ENCODE data around the gene UGT1A1.

UGT1A1 gene

DNA sequence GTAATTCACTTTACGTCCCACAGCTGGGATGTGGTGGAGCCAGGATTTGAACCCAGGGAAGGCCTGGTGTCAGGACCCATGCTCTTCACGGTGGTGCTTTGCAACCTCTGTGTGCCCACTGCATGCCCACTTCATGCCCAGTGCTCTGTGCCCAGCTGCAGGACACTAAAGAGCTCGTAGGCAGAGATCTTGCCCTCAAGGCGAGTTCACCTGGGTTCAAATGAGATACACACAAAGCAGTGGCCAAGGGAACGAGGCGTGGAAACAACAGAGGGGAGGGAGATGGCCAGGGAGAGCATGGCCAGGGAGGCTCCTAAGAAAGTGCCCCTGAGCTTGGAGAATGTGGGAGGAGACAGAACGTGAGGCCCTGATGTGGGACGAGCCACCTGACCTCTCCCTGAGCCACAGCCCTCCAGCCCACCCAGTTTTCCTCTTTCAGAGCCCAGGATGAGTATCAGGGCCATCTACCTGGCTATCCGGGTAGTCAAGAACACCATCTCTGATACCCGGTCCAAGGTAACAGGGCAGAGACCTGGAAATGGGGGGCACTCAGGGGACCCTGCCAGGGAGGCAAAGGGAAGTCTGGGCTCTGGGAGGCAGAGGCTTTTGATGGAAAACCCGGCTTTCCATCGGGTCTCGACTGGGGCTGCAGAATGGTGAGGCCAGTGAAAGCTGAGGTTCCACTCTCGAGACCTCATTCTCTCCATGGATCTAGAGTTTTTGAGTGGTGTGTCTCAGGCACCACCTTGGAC, 38.4 kb downstream of the UGT1A1 start:
- DNase-seq (ENCODE audit: low read depth), result no peak

DNA sequence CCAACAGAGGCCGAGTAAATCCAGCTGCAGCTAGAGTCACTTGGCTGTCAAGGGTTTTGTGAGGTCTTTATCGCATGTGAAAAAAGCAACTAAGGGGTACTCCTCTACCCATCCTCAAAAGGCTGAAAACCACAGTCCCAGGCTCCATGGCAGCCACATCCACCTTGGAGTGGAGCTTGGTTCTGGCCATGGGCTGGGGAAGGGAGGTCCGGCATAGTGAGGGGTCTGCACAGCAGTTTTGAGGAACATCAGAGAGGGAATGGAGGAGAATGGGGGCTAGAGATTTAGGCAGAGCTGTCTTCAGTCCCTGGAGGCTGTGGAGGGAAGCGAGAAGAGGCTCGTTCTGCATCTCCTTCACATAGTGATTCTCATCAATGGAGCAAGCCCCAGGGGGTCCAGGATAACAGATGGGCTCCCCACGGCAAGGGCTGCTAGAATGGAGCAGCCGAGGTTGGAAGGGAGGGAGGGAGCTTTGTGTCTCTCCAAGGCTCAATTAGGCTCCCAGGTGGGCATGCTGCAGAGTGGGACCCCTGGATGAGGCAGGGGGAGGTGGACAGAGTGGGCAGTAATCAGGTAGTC, 39.1 kb downstream of the UGT1A1 start:
- DNase-seq (ENCODE audit: low read depth), result no peak

DNA sequence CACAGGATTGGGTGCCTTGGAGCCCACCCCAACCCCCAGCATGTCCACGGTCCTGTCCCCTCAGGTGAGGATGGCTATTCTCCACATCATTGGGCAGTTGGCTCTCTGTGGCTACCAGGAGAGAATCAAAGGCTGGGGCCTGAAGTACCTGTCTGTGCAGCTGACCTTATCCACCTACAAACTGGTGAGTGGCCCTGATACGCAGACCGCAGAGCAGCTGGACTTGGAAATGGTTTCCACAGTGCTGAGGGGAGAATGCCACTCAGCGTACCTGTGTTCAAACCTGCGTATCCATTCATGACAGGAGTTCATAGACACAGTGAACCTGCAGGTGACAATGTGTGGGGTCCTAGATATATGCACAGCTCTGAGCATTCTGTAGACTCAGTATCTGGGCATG, 39.6 kb downstream of the UGT1A1 start:
- DNase-seq (ENCODE audit: low read depth), result no peak

DNA sequence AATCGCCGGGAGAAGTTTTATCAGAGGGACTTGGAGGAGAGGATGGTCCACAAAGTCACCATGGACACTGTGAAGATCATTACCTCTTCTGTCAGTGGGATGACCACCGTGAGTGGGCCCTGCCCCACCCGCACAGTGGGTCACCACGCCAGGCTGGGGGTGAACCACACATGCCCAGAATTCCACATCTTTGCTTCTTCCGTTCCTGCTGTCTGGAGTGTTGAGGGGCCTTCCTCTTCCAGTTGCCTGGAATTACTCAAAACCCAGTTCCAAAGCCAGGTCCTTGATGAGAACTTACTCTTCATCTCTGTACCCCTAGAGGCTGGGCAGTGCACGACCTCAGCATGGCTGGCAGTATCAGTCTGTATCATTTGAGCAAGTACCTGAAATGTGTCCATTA, 40.1 kb downstream of the UGT1A1 start:
- DNase-seq (ENCODE audit: low read depth), result no peak

DNA sequence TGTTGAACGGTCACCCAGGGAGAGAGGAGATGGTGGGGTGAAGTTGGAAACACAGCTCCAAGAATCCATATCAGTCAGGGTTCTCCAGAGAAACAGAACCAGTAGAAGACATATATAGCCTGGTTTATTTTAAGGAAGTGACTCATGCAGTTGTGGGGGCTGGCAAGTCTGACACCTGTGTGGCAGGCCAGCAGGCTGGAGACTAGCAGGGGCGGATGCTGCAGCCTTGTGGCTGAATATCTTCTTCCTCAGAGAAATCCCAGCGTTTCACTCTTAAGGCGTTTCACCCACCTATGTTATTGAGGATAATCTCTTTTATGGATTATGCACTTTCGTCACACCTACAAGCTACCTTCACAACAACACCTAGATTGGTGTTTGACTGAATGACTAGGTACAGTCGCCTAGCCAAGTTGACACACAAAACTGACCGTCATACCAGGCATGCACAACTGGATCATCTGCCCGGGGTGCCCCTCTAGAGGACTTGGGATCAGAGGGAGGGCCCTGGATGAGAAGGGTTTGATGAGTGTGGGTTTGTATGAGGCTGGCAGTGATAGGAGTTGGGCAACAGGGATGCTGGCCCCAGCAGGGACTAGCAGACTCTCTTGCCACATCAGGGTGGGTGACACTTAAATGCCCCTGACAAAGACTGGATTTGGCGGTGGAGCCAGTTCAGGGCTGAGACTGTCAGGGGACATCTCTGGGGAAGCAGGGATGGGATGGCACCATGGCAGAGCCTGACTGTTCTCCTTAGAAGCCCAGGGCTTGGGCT, 41.5 kb downstream of the UGT1A1 start:
- DNase-seq (ENCODE audit: low read depth), result no peak

DNA sequence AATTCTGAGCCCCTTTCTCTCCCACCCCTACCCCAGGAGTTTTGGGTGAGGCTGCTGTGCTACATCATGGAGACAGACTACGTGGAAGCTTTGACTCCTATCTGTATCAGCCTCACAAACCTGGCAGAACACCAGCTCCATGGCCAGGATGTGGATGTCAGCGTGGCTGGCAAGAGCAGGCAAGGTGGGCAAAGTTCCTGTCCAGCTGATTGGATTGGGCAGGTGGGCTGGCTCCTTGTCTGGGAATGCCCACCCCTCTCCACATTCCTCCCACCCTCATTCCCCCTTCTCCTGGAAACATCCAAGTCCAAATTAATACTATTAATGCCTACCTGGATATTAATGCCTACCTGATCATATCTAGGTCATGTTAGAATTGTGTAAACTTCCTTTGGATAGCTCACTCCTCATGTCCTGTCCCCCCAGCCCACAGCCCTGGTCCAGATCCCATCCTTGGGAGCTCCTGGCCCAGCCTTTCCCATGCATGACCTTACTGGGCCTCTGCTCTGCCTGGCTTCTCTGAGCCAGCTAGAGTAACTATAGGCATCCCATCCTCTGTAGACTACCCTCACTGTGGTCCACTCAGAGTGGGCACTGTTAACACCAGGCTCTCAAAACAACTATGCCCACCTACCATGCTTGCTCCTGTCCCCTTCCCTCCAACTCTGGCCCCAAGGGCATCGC, 42.2 kb downstream of the UGT1A1 start:
- DNase-seq (ENCODE audit: low read depth), result no peak

DNA sequence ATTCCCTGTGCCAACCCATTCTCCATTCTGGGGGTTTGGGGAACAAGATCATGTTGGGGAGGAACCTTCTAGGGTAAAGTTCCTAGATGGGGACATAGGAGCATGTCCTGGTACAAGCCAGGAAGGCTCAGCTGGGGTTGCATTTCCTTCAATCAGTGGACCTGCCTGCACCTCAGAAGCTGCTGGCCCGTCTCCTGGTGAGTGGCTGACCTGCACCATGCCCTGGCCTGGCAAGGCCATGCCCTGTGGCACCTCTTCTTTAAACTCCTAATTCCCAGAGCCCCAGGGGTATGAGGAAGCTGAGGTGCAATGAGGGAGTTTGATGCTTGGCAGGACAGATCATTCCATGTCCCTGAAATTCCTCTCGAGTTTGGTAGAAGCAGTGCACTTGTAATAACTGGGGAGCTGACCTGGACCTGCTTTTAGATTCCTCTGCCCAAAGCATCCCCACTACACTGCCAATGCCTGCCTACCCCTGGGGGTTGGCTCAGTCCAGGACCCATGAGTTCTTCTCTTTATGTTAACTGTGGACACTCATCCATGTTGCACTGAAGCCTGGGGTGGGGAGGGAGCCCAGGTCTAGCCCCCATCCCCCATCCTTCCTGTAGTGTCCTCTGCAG, 43.3 kb downstream of the UGT1A1 start:
- no peak for DNase-seq (ENCODE audit: low read depth)

DNA sequence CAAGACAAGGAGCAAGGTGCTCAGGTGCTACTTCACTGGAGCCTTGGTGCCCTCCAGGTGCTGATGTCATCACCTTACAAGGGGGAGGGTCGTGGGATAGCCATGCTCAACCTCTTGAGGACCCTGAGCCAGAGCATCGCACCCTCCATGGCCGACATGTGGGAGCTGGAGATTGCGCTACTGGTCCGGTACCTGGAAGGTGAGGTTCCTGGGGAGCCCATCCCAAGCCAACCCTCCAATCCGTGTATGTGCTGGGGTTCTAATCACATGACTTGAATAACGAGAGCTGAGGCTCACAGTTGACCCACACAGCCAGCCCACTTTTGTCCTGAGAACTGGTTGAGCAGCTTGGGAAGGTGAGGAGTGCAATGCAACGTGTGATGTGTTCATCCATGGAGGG, 43.9 kb downstream of the UGT1A1 start:
- no peak for DNase-seq (ENCODE audit: low read depth)

DNA sequence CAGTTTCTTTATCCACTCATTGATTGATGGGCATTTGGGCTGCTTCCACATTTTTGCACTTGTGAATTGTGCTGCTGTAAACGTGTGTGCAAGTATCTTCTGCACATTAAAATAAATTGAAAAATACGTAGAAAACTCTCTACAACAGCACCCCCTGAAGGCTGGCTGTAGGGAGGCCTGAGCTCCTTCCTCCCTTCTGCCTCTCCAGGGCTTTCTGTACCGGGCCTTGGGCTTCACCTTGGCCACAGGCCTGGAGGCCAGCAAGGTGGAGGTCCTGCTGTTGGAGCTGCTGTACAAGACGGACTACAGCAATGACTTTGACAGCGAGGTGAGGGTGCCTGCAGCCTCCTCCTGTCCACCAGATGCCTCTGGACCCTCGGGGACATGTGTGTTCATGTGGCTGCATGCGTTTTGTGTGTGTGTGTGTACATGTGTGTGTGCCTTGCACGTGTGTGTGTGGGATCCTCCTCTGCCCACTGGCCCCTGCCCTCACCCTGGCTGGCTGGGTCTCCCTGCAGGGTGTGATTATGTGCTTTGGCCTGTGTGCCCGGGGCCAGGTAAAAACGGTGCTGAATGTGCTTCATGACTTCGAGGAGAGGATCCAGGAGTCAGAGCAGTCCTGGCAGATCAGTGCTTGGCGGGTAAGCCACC, 47.3 kb downstream of the UGT1A1 start:
- no peak for DNase-seq (ENCODE audit: low read depth)

DNA sequence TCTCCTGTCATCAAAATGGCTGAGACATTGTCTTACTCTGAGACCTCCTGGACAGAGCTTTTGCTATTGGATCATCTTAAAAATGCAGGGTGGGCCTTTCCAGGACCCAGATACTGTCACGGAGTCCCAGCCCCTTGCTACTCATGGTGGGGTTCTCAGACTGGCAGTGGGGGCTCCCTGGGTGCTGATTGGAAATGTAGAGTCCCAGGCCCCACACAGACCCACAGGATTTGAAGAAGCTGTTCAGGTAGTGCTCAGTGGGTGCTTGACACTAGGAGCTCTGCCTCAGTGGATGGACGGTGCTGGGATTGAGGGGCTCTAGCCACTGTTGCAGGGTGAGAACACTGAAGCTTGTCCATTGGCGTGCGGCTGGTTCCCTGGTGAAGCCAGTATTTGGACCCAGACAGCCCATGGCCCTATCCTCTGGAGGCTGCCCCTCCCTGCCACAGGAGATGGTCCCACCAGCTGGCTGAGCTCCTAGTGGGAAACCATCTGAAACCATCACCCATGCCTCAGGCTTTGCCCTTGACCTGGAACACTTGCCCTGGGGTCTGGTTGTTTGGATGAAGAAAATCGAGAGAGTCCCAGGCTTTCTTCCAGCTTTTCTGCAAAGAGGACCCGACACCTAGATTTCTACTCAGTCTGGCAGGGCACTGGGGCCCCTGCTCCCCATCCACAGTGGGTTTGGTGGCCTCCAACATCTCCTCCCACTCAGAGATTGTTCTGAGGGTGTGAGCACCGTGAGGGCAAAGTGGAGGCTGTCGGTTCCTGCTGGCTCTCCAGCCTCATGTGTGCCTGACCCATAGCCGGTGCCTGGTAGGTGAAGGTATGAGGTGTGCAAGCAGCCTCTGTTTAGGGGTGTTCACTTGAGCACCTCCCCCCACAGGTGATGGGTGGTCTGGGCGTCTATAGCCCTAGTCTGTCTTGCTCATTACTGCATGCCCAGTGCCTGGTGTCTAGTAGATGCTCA, 48.2 kb downstream of the UGT1A1 start:
- DNase-seq (ENCODE audit: low read depth), result no peak

DNA sequence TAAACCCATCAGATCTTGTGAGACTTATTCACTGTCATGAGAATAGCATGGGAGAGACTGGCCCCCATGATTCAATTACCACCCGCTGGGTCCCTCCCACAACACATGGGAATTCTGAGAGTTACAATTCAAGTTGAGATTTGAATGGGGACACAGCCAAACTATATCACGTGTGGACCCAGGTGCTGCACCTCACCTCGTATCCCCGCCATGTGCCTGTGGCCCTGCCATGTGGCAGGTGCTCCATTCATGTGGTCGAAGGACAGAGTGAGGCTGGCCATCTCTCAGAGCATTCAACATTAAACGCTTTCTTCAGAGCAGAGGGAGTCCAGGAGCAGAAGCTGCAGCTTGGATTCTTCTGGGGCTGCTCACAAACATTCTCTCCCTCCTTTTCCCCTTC, 50.3 kb downstream of the UGT1A1 start:
- no peak for DNase-seq (ENCODE audit: low read depth)

DNA sequence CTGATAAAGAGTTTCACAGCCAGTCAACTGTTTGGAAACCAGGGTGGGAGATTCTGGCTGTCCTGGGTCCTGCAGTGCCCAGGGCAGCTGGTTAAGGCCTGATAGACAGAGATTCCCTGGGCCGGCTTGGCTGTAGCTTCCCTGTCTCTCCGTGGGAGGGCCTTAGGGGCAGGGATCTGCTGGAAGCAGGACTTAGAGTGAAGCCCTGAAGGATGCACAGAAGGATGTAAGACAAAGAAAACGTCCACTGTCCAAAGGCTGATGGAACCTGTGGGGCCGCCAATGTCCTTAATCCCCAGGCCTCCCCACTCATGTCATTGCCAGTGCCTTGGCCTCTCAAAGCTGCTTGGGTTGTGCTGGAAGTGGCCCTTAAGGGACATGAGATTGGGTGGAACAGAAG, 51.0 kb downstream of the UGT1A1 start:
- no peak for DNase-seq (ENCODE audit: low read depth)

DNA sequence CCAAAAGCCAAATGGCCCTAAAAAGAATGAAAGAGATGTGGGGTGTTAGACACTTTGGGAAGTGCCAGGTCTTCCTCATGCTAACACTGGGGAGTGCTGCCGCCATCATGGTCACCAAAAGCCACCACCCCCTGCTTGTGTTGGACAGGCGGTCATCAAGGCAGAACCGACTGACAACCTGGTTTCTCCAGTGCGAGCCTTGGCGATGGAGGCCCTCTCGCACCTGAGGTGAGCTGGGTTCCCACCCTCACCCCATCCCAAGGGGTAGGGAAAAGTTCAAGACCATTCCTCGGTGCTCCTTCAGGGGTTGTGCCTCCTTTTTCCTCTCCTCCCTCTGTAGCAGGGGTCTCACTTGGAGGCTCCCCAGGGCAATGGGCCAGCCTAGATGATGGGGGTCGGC, 51.7 kb downstream of the UGT1A1 start:
- DNase-seq (ENCODE audit: low read depth), result no peak

DNA sequence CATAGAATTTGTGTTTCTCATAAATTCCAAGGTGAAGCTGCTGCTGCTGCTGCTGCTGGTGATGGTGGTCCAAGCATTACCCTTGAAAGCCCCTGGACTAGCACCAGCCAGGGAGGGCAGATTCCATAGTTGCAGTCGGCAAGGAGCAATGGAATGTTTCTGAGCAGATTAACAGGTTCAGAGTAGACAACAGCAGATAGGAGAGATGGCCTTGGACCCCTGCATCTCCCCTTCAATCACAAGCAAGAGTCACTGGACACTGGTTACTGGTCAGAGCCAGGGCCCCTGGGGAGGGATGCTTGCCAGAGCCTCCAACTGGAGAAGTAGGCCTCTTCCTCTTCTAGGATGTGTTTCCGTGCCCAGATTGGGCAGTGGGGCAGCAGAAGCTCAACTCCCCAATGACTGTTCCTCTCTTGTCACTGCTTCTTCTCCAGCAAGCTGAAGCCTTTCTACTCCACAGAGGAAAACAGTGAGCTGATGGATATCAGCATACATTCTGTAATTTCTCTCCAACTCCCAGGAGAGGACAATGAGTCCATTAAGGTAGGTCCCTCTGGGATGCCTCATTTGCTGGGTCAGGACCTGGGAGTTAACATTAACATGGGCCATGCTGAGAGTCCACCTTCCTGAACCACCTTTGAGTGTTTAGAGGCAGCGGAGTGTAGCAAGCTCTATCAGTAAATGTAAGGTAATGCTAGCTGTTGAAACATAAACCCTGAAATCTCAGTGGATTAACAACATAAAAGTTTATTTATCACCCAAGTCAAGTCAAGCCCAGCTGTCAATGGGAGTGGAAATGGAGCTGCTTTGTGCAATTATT, 53.4 kb downstream of the UGT1A1 start:
- no peak for DNase-seq (ENCODE audit: low read depth)

DNA sequence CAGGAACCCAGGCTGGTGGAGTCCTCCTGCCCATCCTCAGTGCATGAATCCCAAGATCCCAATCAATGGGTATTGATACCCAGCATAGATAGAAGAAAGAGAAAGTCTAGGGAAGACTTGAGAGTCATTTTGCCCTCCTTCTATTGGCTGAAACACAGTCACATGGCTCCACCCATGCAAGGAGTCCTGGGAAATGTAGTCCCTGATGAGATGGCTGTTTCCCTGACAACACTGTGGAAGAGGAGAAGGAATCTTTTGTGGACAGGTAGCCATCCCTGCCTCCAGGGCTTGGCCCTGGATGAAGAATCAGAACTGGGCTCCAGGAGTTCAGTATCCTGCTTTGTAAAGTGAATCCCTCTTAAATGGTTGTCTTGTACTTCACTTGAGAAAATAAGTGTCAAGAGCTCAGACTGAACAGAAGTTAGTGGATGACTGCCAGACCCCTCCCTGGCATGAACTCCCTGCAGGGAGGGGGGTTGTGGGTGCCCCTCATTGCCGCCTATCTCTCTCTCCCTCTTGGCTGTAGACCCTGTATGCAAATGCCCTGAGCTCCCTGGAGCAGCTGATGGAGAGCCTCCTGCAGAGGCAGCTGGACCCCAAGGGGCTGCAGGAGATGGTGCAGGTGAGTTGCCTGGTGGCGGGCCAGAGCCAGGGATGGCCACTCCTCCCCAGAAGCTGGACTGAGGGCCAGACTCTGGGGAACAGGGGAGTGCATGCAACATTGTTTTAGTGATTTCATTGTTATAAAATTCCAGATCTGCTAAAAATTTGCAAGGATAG, 54.2 kb downstream of the UGT1A1 start:
- no peak for DNase-seq (ENCODE audit: low read depth)

DNA sequence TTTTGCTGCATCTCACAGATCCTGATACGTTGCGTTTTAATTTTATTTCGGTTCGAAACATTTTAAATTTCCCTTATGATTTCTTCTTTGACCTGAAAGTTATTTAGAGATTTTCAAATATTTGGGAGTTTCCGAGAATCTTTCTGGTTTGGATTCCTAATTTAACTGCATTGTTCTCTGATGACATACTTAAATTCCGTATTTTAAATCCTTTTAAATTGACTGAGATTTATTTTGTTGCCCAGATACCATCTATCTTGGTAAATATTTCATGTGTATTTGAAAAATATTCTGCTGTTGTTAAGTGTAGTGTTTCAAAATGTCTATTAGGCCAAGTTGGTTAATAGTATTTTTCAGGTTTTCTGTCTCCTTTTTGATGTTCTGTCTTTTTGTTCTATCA, 55.8 kb downstream of the UGT1A1 start:
- no peak for DNase-seq (ENCODE audit: low read depth)

DNA sequence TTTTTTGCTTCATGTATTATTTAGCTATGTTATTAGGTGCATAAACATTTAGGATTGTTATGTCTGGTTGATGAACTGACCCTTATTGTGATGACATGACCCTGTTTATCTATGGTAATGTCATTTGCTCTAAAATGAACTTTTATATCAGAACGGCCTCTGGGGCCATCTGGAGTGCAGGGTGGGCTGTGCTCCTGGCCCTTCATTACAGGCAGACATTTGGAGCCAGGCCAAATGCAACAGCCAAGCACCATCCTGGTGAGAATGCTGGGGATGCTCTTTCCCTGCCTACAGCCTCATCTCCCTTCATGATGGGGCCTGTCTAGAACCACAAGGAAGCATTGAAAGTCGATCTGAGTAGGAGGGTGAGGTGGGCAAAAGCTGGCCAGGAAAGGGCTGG, 56.3 kb downstream of the UGT1A1 start:
- DNase-seq (ENCODE audit: low read depth), result no peak

DNA sequence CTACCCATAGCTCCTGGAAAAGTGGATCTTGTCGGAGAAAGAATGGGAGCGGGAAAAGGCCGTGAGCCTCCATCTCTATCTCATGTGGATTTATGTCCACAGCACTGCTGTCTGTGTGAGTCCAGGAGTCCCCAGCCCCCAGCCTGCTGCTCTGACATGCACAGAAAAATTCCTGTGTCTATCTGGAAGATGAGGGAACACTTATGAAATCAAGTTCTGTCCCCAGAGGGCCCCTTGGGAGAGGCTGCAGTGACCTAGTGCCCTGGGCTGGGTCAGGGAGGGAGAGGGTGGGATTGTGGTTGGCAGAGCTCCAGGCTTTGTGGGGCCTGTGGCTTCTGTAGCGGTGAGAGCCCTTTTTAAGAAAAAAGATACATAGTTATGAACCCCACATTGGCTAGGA, 56.7 kb downstream of the UGT1A1 start:
- DNase-seq (ENCODE audit: low read depth), result no peak

DNA sequence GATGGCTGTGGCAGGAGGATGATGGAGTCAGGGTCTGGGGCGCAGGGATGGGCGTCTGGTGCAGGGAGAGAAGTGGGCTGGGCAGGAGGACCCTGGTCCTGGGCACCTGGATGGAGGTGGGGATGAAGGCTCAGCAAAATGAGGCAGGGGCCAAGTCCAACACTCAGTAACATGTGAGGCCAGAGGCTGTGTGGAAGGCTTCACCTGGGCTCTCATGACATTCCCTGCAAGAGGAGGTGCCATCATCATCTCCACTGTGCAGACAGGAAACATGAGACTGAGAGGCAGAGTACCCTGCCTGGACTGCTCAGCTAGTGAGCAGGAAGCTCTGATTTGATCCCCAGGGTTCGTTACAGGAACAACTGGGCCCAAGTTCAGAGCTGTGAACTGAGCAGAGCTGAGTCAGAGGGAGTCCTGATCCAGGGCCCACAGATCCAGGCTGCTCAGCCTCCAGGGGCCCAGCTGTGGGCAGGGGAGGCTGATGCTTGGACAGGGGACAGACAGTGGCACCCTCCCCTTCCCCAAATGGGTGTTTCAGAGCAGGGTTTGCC, 57.4 kb downstream of the UGT1A1 start:
- DNase-seq (ENCODE audit: low read depth), result no peak

Measured in CMK (cell line).